T-cell (primary cell): ENCODE data around the gene MINDY1. TPM values are rescaled to one million over a fixed set of nuclear protein-coding genes. Genes with fewer than 3 reads are reported as not detected.
A peak's percentile ranks its signal among the peaks of the same experiment; 100 is the strongest.

ENCODE experiments used
- ATAC-seq, 4 experiments: fragments of 200-7000 bp in 3 of 4; fragments of 150-1000 bp in 1 of 4; cut with Tn5 transposase; replicated peaks in 1 of 4; 1 replicate in 3 of 4; 2 replicates in 1 of 4; pipeline ENCODE4 v1.10.0; 2021; ENCODE audit warnings: moderate library complexity in 3 of 4, mild to moderate bottlenecking in 2 of 4, moderate number of reproducible peaks in 1 of 4
- CTCF ChIA-PET, 2 donors: fragments of 300-600 bp; sonication (Branson Sonifier 250); formaldehyde crosslinking; loops; one replicate each; lab custom pipeline; 2022; ENCODE audit warnings: antibody characterized with exemption in 2 of 2; lab: Charles Lee
- POLR2A ChIA-PET, 2 donors: fragments of 300-600 bp; sonication (Branson Sonifier 250); formaldehyde crosslinking; loops; one replicate each; lab custom pipeline; 2022; ENCODE audit warnings: antibody characterized with exemption in 2 of 2; lab: Charles Lee
- DNase-seq, 35 experiments: peaks; one replicate each; pipeline versions ENCODE4 v3.0.0 to v3.0.0-alpha.2; 2013 to 2023
- H3K27ac ChIP-seq: one replicate; pipeline ENCODE4 v1.5.1; 2013; ENCODE audit warnings: low read length
- H3K27me3 ChIP-seq, 2 experiments: replicated peaks in 1 of 2; 1 replicate in 1 of 2; 2 replicates in 1 of 2; pipeline versions ENCODE4 v1.6.1 to v1.7.0; 2013; ENCODE audit warnings: low read length in 1 of 2, mixed read lengths in 1 of 2; ENCODE audit not compliant: control insufficient read depth in 2 of 2, insufficient read depth in 2 of 2; ENCODE audit errors: extremely low read depth in 1 of 2
- H3K36me3 ChIP-seq, 2 donors: 1 replicate in 1 of 2; 2 replicates in 1 of 2; pipeline versions ENCODE4 v1.6.1 to v1.7.0; 2013; ENCODE audit warnings: low read length in 1 of 2; ENCODE audit not compliant: control insufficient read depth in 2 of 2, insufficient read depth in 1 of 2; ENCODE audit errors: extremely low read depth in 1 of 2
- H3K4me1 ChIP-seq, 2 experiments: 1 replicate in 1 of 2; 2 replicates in 1 of 2; pipeline versions ENCODE4 v1.6.1 to v1.7.0; 2013; ENCODE audit warnings: low read length in 2 of 2, mixed read lengths in 1 of 2; ENCODE audit not compliant: insufficient read depth in 2 of 2, control insufficient read depth in 1 of 2; ENCODE audit errors: extremely low read depth in 1 of 2
- H3K4me3 ChIP-seq, 2 donors: 1 replicate in 1 of 2; 2 replicates in 1 of 2; pipeline versions ENCODE4 v1.5.1 to v1.7.0; 2013; ENCODE audit warnings: mild to moderate bottlenecking in 2 of 2, low read length in 1 of 2, moderate library complexity in 1 of 2; ENCODE audit not compliant: control insufficient read depth in 1 of 2; ENCODE audit errors: extremely low read depth in 1 of 2
- H3K9me3 ChIP-seq: 2 replicates; pipeline ENCODE4 v1.7.0; 2013
- H3K27ac Mint-ChIP-seq, 2 donors: one replicate each; pipeline ENCODE4 v1.8.0; 2020 to 2021; ENCODE audit warnings: mild to moderate bottlenecking in 2 of 2, mixed read lengths in 2 of 2
- H3K27me3 Mint-ChIP-seq, 2 donors: one replicate each; pipeline ENCODE4 v1.8.0; 2021 to 2022; ENCODE audit warnings: mixed read lengths in 2 of 2
- H3K36me3 Mint-ChIP-seq: one replicate; pipeline ENCODE4 v1.8.0; 2021; ENCODE audit warnings: mixed read lengths
- H3K4me1 Mint-ChIP-seq, 3 donors: one replicate each; pipeline ENCODE4 v1.8.0; 2020 to 2022; ENCODE audit warnings: mixed read lengths in 3 of 3, mild to moderate bottlenecking in 1 of 3
- H3K4me3 Mint-ChIP-seq, 3 donors: one replicate each; pipeline ENCODE4 v1.8.0; 2020 to 2022; ENCODE audit warnings: mild to moderate bottlenecking in 3 of 3, mixed read lengths in 3 of 3, moderate library complexity in 3 of 3
- H3K9me3 Mint-ChIP-seq, 3 donors: one replicate each; pipeline ENCODE4 v1.8.0; 2020 to 2022; ENCODE audit warnings: mixed read lengths in 3 of 3
- WGBS: methylation state at CpG from one replicate; pipeline ENCODE4 v1.1.5; 2013; ENCODE audit warnings: missing lambda C conversion rate; ENCODE audit not compliant: insufficient coverage; 5-methylcytosine and 5-hydroxymethylcytosine counted together
- total RNA-seq, 35 experiments: library from RNA in 6 of 35; stranded (reverse) in 6 of 35; fragments of 120-200 nt in 1 of 35; gene quantifications; one replicate each; pipeline versions ENCODE4 v1.2.1 to v1.2.4 and lab custom pipeline; 2013 to 2026

MINDY1 gene
- total RNA-seq, 5 donors from 2014 or later (not counting 1 experiment from before 2014, with no cell fraction given) = 15.3 to 26.8 (median 19.0) TPM

- Mint-ChIP-seq H3K9me3 (no peaks in the 10 kb centered on the region), H3K36me3 (peaks cover 11% of the 10 kb centered on the region), H3K4me1 (peaks cover 2 to 10% (median 9%) of the 10 kb centered on the region in 3 donors), H3K27ac (peak overlapping the region; percentile 76 to 79), H3K27me3 (no peaks in the 10 kb centered on the region), H3K4me3 (no peak overlapping the region)
- Histone ChIP-seq H3K27ac (peak overlapping the region; percentile 9), H3K4me3 (no peak overlapping the region), H3K4me1 (peaks cover 0 to 11% of the 10 kb centered on the region in 2 experiments), H3K9me3 (no peaks in the 10 kb centered on the region), H3K27me3 (peaks cover 0 to 2% of the 10 kb centered on the region in 2 experiments), H3K36me3 (peaks cover 11 to 32% of the 10 kb centered on the region in 2 donors)
- no peak for DNase-seq
- ChIA-PET CTCF (interaction anchor here in 1 of 2 donors (0.6 to 2.2 kb wide), 6 partner anchors 11 to 435 kb away, joined by 3 to 30 read pairs (median 3); partner anchors contain the start of genes MINDY1 and SETDB1), POLR2A (interaction anchor here (0.5 to 0.6 kb wide), 3 partner anchors 65 to 123 kb away, joined by 3 to 4 read pairs (median 3); no protein-coding TSS in a partner anchor)
- WGBS = 70% methylated on average over 2 of the region's 4 CpGs
- no peak for ATAC-seq
These were observed 11.2 kb downstream of the MINDY1 start for GRCh38 chr1:150995460-150995859.

- no peaks in the 10 kb centered on the region for H3K27me3 Mint-ChIP-seq
- ChIA-PET CTCF (interaction anchor here in 1 of 2 donors (0.6 to 1.0 kb wide), 2 partner anchors 12 to 24 kb away, joined by 3 read pairs; partner anchors contain the start of gene MINDY1), POLR2A (no interaction called here)
- peak overlapping the region; percentile 63 to 71 for H3K27ac Mint-ChIP-seq
- H3K27ac ChIP-seq = no peak overlapping the region
- ATAC-seq (no peak), DNase-seq (no peak)
- peaks cover 0 to 2% of the 10 kb centered on the region in 2 experiments for H3K27me3 ChIP-seq
- WGBS = 100% methylated on average over 3 of the region's 3 CpGs
- no peaks in the 10 kb centered on the region for H3K9me3 Mint-ChIP-seq
- peaks cover 0 to 10% of the 10 kb centered on the region in 2 experiments for H3K4me1 ChIP-seq
- H3K36me3 Mint-ChIP-seq = peaks cover 6% of the 10 kb centered on the region
- peaks cover 7 to 20% of the 10 kb centered on the region in 2 donors for H3K36me3 ChIP-seq
- H3K4me3 ChIP-seq = no peak overlapping the region
- peaks cover 0 to 6% (median 4%) of the 10 kb centered on the region in 3 donors for H3K4me1 Mint-ChIP-seq
- H3K9me3 ChIP-seq = no peaks in the 10 kb centered on the region
- H3K4me3 Mint-ChIP-seq = no peak overlapping the region
These were observed 12.5 kb downstream of the MINDY1 start for GRCh38 chr1:150994248-150994647.

- DNase-seq = no peak
These were observed 14.1 kb downstream of the MINDY1 start for GRCh38 chr1:150992626-150993025.

GRCh38 chr1:150987924-150988323 lies 18.8 kb downstream of the MINDY1 start:
- Histone ChIP-seq H3K27ac (no peak overlapping the region), H3K4me1 (peaks cover 0 to 7% of the 10 kb centered on the region in 2 experiments), H3K9me3 (no peaks in the 10 kb centered on the region), H3K36me3 (no peaks in the 10 kb centered on the region), H3K27me3 (peaks cover 0 to 3% of the 10 kb centered on the region in 2 experiments), H3K4me3 (no peak overlapping the region)
- H3K36me3 Mint-ChIP-seq = no peaks in the 10 kb centered on the region
- ChIA-PET POLR2A (interaction anchor here in 1 of 2 donors (0.6 kb wide), 1 partner anchor 66 kb away, joined by 14 read pairs; no protein-coding TSS in a partner anchor), CTCF (no interaction called here)
- WGBS = no CpG with 5 or more reads among the region's 7 CpGs
- no peaks in the 10 kb centered on the region for H3K27me3 Mint-ChIP-seq
- peak in 1 of 4 experiments; percentile 5 for ATAC-seq
- DNase-seq = no peak
- peaks cover 5 to 9% (median 5%) of the 10 kb centered on the region in 3 donors for H3K4me1 Mint-ChIP-seq
- H3K4me3 Mint-ChIP-seq = no peak overlapping the region
- H3K9me3 Mint-ChIP-seq = no peaks in the 10 kb centered on the region
- no peak overlapping the region for H3K27ac Mint-ChIP-seq

More at GRCh38 chr1:150992626-150993025, 14.1 kb downstream of the MINDY1 start:
- Histone ChIP-seq H3K36me3 (peaks cover 0 to 7% of the 10 kb centered on the region in 2 donors), H3K27me3 (peaks cover 0 to 2% of the 10 kb centered on the region in 2 experiments), H3K4me1 (peaks cover 0 to 14% of the 10 kb centered on the region in 2 experiments), H3K27ac (no peak overlapping the region), H3K4me3 (no peak overlapping the region), H3K9me3 (no peaks in the 10 kb centered on the region)
- Mint-ChIP-seq H3K27me3 (no peaks in the 10 kb centered on the region), H3K9me3 (no peaks in the 10 kb centered on the region), H3K4me1 (peaks cover 0 to 11% (median 8%) of the 10 kb centered on the region in 3 donors), H3K27ac (peak overlapping the region in 1 of 2 donors; percentile 34), H3K4me3 (no peak overlapping the region), H3K36me3 (peaks cover 6% of the 10 kb centered on the region)
- WGBS = 87% methylated on average over 3 of the region's 4 CpGs
- ChIA-PET CTCF (interaction anchor here (0.9 kb wide), 2 partner anchors 13 to 32 kb away, joined by 3 read pairs; no protein-coding TSS in a partner anchor), POLR2A (no interaction called here)
- ATAC-seq = no peak

- CTCF ChIA-PET = interaction anchor here in 1 of 2 donors (0.6 kb wide), 1 partner anchor 15 kb away, joined by 3 read pairs; no protein-coding TSS in a partner anchor
- ATAC-seq = no peak
- Mint-ChIP-seq H3K27ac (no peak overlapping the region), H3K9me3 (no peaks in the 10 kb centered on the region), H3K36me3 (no peaks in the 10 kb centered on the region), H3K4me1 (peaks cover 5 to 9% (median 5%) of the 10 kb centered on the region in 3 donors), H3K27me3 (no peaks in the 10 kb centered on the region), H3K4me3 (no peak overlapping the region)
- POLR2A ChIA-PET = interaction anchor here in 1 of 2 donors (0.7 kb wide), 1 partner anchor 14 kb away, joined by 3 read pairs; no protein-coding TSS in a partner anchor
- no peak for DNase-seq
- Histone ChIP-seq H3K27ac (no peak overlapping the region), H3K4me3 (no peak overlapping the region), H3K36me3 (no peaks in the 10 kb centered on the region), H3K27me3 (peaks cover 0 to 8% of the 10 kb centered on the region in 2 experiments), H3K9me3 (no peaks in the 10 kb centered on the region), H3K4me1 (peaks cover 0 to 7% of the 10 kb centered on the region in 2 experiments)
- 94% methylated on average over 2 of the region's 2 CpGs for WGBS
These were observed 21.4 kb downstream of the MINDY1 start for GRCh38 chr1:150985179-150985825.
